Ishikawa (cell line): ENCODE results near the gene SAXO1.

Experiments used
- CEBPB ChIP-seq: IDR thresholded peaks from 2 replicates; pipeline ENCODE4 v1.6.1; 2012
- CREB1 ChIP-seq: IDR thresholded peaks from 2 replicates; pipeline ENCODE4 v1.6.1; 2012; ENCODE audit warnings: low read depth
- EGR1 ChIP-seq: IDR thresholded peaks from 2 replicates; pipeline ENCODE4 v1.6.1; 2012
- EP300 ChIP-seq: IDR thresholded peaks from 2 replicates; pipeline ENCODE4 v1.6.1; 2012; ENCODE audit warnings: borderline replicate concordance
- FOXM1 ChIP-seq: IDR thresholded peaks from 2 replicates; pipeline ENCODE4 v1.6.1; 2012; ENCODE audit warnings: low read depth, borderline replicate concordance
- MAX ChIP-seq: IDR thresholded peaks from 2 replicates; pipeline ENCODE4 v1.6.1; 2012
- NFIC ChIP-seq: IDR thresholded peaks from 2 replicates; pipeline ENCODE4 v1.6.1; 2012
- RAD21 ChIP-seq: IDR thresholded peaks from 2 replicates; pipeline ENCODE4 v1.6.1; 2012; ENCODE audit warnings: low read depth
- REST ChIP-seq: IDR thresholded peaks from 2 replicates; pipeline ENCODE4 v1.6.1; 2012; ENCODE audit warnings: low read depth, mild to moderate bottlenecking
- TAF1 ChIP-seq: IDR thresholded peaks from 2 replicates; pipeline ENCODE4 v1.6.1; 2012; ENCODE audit warnings: low read depth, mild to moderate bottlenecking
- TCF12 ChIP-seq: IDR thresholded peaks from 2 replicates; pipeline ENCODE4 v1.6.1; 2012; ENCODE audit warnings: low read depth
- TEAD4 ChIP-seq: IDR thresholded peaks from 2 replicates; pipeline ENCODE4 v1.6.1; 2012
- USF1 ChIP-seq: IDR thresholded peaks from 2 replicates; pipeline ENCODE4 v1.6.1; 2012
- YY1 ChIP-seq: IDR thresholded peaks from 2 replicates; pipeline ENCODE4 v1.6.1; 2012; ENCODE audit warnings: low read depth
- ZBTB7A ChIP-seq: IDR thresholded peaks from 2 replicates; pipeline ENCODE4 v1.6.1; 2012; ENCODE audit warnings: low read depth

Gene SAXO1

GRCh38 chr9:19009391-19009965, 23.5 kb downstream of the SAXO1 start:
- TF ChIP-seq USF1: no peak
- no peak for TF ChIP-seq ZBTB7A
- no peak for TF ChIP-seq EP300
- no peak for TF ChIP-seq RAD21
- no peak for TF ChIP-seq EGR1
- no peak for TF ChIP-seq CEBPB

- TF ChIP-seq EP300 (no peak), CEBPB (no peak), RAD21 (no peak), TAF1 (no peak)
These were observed 32.9 kb downstream of the SAXO1 start for GRCh38 chr9:19000133-19000532.

- TF ChIP-seq EP300: no peak
- TF ChIP-seq RAD21: no peak
- TF ChIP-seq REST: no peak
- TF ChIP-seq MAX: no peak
- no peak for TF ChIP-seq ZBTB7A
- TF ChIP-seq FOXM1: no peak
- no peak for TF ChIP-seq TCF12
- no peak for TF ChIP-seq YY1
- TF ChIP-seq TAF1: no peak
- no peak for TF ChIP-seq EGR1
- TF ChIP-seq NFIC: no peak
- no peak for TF ChIP-seq TEAD4
- TF ChIP-seq CEBPB: no peak
- TF ChIP-seq CREB1: no peak
These were observed 33.7 kb downstream of the SAXO1 start for GRCh38 chr9:18999173-18999785.

GRCh38 chr9:18997151-18997550, 35.9 kb downstream of the SAXO1 start:
- TF ChIP-seq REST (no peak), MAX (no peak), USF1 (no peak)

- TF ChIP-seq TEAD4 (no peak), TCF12 (no peak), TAF1 (no peak), MAX (no peak), EGR1 (no peak), CEBPB (no peak), NFIC (no peak), FOXM1 (no peak), YY1 (no peak), EP300 (no peak)
These were observed 36.8 kb downstream of the SAXO1 start for GRCh38 chr9:18996211-18996610.

- TF ChIP-seq FOXM1: no peak
- no peak for TF ChIP-seq REST
- TF ChIP-seq ZBTB7A: no peak
- TF ChIP-seq MAX: no peak
- TF ChIP-seq TCF12: no peak
- no peak for TF ChIP-seq USF1
- no peak for TF ChIP-seq RAD21
These were observed 38.6 kb downstream of the SAXO1 start for GRCh38 chr9:18994263-18994916.
